CD8-positive, alpha-beta memory T cell (primary cell): ENCODE results near the gene ELOVL3. TPM values are rescaled to one million over a fixed set of nuclear protein-coding genes. Genes with fewer than 3 reads are reported as not detected.
A peak's percentile ranks its signal among the peaks of the same experiment; 100 is the strongest.

ENCODE experiments used
- CTCF ChIA-PET: fragments of 350-600 bp; sonication (Branson Sonifier 250); formaldehyde crosslinking; loops from one replicate; lab custom pipeline; 2021; ENCODE audit warnings: antibody characterized with exemption; lab: Charles Lee
- POLR2A ChIA-PET: fragments of 350-600 bp; sonication (Branson Sonifier 250); formaldehyde crosslinking; loops from one replicate; lab custom pipeline; 2021; ENCODE audit warnings: antibody characterized with exemption; lab: Charles Lee
- DNase-seq, 5 donors: peaks; one replicate each; pipeline versions ENCODE4 v3.0.0 to v3.0.0-alpha.2; 2020 to 2022; ENCODE audit warnings: mixed read lengths in 1 of 5
- H3K27ac ChIP-seq: one replicate; pipeline ENCODE4 v1.7.0; 2013; ENCODE audit warnings: low read depth, mild to moderate bottlenecking, low read length, moderate library complexity
- H3K27me3 ChIP-seq: 2 replicates; pipeline ENCODE4 v1.7.0; 2013; ENCODE audit warnings: low read length, mild to moderate bottlenecking; ENCODE audit not compliant: insufficient read depth, poor library complexity, severe bottlenecking
- H3K36me3 ChIP-seq: 2 replicates; pipeline ENCODE4 v1.7.0; 2013; ENCODE audit warnings: mild to moderate bottlenecking, low read length, moderate library complexity; ENCODE audit not compliant: insufficient read depth
- H3K4me1 ChIP-seq: 2 replicates; pipeline ENCODE4 v1.7.0; 2013; ENCODE audit warnings: mild to moderate bottlenecking, low read length, moderate library complexity; ENCODE audit not compliant: insufficient read depth
- H3K4me3 ChIP-seq: 2 replicates; pipeline ENCODE4 v1.7.0; 2013; ENCODE audit warnings: mild to moderate bottlenecking, low read length
- H3K9me3 ChIP-seq: 2 replicates; pipeline ENCODE4 v1.7.0; 2013; ENCODE audit warnings: mild to moderate bottlenecking, low read length
- H3K27ac Mint-ChIP-seq, 8 donors: one replicate each; pipeline ENCODE4 v1.8.0; 2020 to 2021; ENCODE audit warnings: mixed read lengths in 8 of 8, mild to moderate bottlenecking in 6 of 8, inconsistent platforms in 3 of 8, moderate library complexity in 3 of 8
- H3K27me3 Mint-ChIP-seq, 2 donors: one replicate each; pipeline ENCODE4 v1.8.0; 2020 to 2021; ENCODE audit warnings: mixed read lengths in 2 of 2, mild to moderate bottlenecking in 1 of 2, moderate library complexity in 1 of 2
- H3K36me3 Mint-ChIP-seq, 3 donors: one replicate each; pipeline ENCODE4 v1.8.0; 2020 to 2021; ENCODE audit warnings: mixed read lengths in 3 of 3, inconsistent platforms in 1 of 3, mild to moderate bottlenecking in 1 of 3
- H3K4me1 Mint-ChIP-seq, 3 donors: one replicate each; pipeline ENCODE4 v1.8.0; 2020 to 2021; ENCODE audit warnings: mixed read lengths in 3 of 3, inconsistent platforms in 1 of 3, mild to moderate bottlenecking in 1 of 3
- H3K4me3 Mint-ChIP-seq, 7 donors: one replicate each; pipeline ENCODE4 v1.8.0; 2020 to 2021; ENCODE audit warnings: mixed read lengths in 7 of 7, mild to moderate bottlenecking in 6 of 7, moderate library complexity in 4 of 7, inconsistent platforms in 2 of 7
- H3K9me3 Mint-ChIP-seq, 5 donors: one replicate each; pipeline ENCODE4 v1.8.0; 2020 to 2022; ENCODE audit warnings: mixed read lengths in 5 of 5, mild to moderate bottlenecking in 3 of 5, moderate library complexity in 2 of 5, inconsistent platforms in 1 of 5
- polyA plus RNA-seq: library from polyadenylated mRNA; unstranded; fragments of 300-500 nt; fragmentation: Illumina TruSeq; gene quantifications from one replicate; pipeline ENCODE4 v1.2.3, GENCODE V29; 2021
- total RNA-seq, 2 experiments: library from RNA; stranded (reverse); gene quantifications; one replicate each; pipeline ENCODE4 v1.2.3, GENCODE V29; 2021

The ELOVL3 gene
- total and polyA plus RNA-seq, 3 experiments from 2014 or later, result not detected

GRCh38 chr10:102274062-102274461 lies 48.0 kb downstream of the ELOVL3 start:
- Histone ChIP-seq H3K4me1 (peaks cover 11% of the 10 kb centered on the region), H3K27ac (no peak overlapping the region), H3K36me3 (no peaks in the 10 kb centered on the region), H3K9me3 (no peaks in the 10 kb centered on the region), H3K27me3 (no peaks in the 10 kb centered on the region), H3K4me3 (no peak overlapping the region)
- H3K9me3 Mint-ChIP-seq, result no peaks in the 10 kb centered on the region
- H3K36me3 Mint-ChIP-seq, result peaks cover 0 to 20% (median 4%) of the 10 kb centered on the region in 3 donors
- CTCF ChIA-PET, result no interaction called here
- H3K4me1 Mint-ChIP-seq, result peaks cover 17 to 50% (median 39%) of the 10 kb centered on the region in 3 donors
- DNase-seq, result no peak
- peak overlapping the region in 1 of 8 donors; percentile 32 for H3K27ac Mint-ChIP-seq
- H3K27me3 Mint-ChIP-seq, result no peaks in the 10 kb centered on the region
- POLR2A ChIA-PET, result no interaction called here
- H3K4me3 Mint-ChIP-seq, result no peak overlapping the region

GRCh38 chr10:102275343-102275742 lies 49.2 kb downstream of the ELOVL3 start:
- Histone ChIP-seq H3K27ac (no peak overlapping the region), H3K4me1 (peaks cover 17% of the 10 kb centered on the region), H3K9me3 (no peaks in the 10 kb centered on the region), H3K36me3 (no peaks in the 10 kb centered on the region), H3K27me3 (no peaks in the 10 kb centered on the region), H3K4me3 (no peak overlapping the region)
- peaks cover 0 to 20% (median 2%) of the 10 kb centered on the region in 3 donors for H3K36me3 Mint-ChIP-seq
- H3K9me3 Mint-ChIP-seq, result no peaks in the 10 kb centered on the region
- DNase-seq, result no peak
- no peak overlapping the region for H3K4me3 Mint-ChIP-seq
- ChIA-PET CTCF (no interaction called here), POLR2A (no interaction called here)
- no peak overlapping the region for H3K27ac Mint-ChIP-seq
- H3K4me1 Mint-ChIP-seq, result peaks cover 22 to 56% (median 47%) of the 10 kb centered on the region in 3 donors
- H3K27me3 Mint-ChIP-seq, result no peaks in the 10 kb centered on the region

DNA sequence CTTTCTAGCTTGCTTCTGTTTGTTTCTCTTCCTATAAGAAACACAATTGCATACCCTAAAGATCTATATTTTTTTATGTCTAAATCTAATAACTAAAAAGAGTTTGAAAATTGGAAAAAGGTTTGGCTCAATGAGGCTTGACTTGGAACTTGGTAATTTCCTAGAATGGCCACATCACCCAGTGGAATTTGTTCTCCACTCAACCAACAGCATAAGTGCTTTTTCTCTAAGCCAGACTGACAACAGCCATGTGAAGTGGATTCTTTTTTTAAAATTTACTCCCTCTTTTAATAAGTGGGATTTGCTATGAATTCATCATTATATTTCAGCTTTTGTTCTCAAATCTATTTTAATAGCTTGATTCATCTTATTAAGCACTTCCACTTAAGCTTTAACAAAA lies 53.0 kb downstream of the ELOVL3 start:
- H3K4me1 ChIP-seq, result peaks cover 37% of the 10 kb centered on the region
- POLR2A ChIA-PET, result no interaction called here
- H3K36me3 ChIP-seq, result no peaks in the 10 kb centered on the region
- Mint-ChIP-seq H3K4me3 (no peak overlapping the region), H3K9me3 (no peaks in the 10 kb centered on the region), H3K27me3 (no peaks in the 10 kb centered on the region), H3K4me1 (peaks cover 32 to 54% (median 50%) of the 10 kb centered on the region in 3 donors), H3K36me3 (peaks cover 0 to 23% (median 0%) of the 10 kb centered on the region in 3 donors), H3K27ac (peak overlapping the region in 3 of 8 donors; percentile 23 to 51 (median 50))
- no peak for DNase-seq
- H3K27ac ChIP-seq, result no peak overlapping the region
- no peaks in the 10 kb centered on the region for H3K9me3 ChIP-seq
- CTCF ChIA-PET, result no interaction called here
- H3K27me3 ChIP-seq, result no peaks in the 10 kb centered on the region
- H3K4me3 ChIP-seq, result no peak overlapping the region

Other genes with a start within 250 kb of the ELOVL3 start
- gene ARMH3, start 170.1 kb upstream of the ELOVL3 start, total RNA-seq, result 10 to 100 TPM; 23.1 to 25.7 TPM
- 25.1 TPM for gene ARMH3, start 170.1 kb upstream of the ELOVL3 start, polyA plus RNA-seq
- gene HPS6, start 160.9 kb upstream of the ELOVL3 start, total RNA-seq, result 10 to 100 TPM; 25.3 to 27.0 TPM
- gene HPS6, start 160.9 kb upstream of the ELOVL3 start, polyA plus RNA-seq, result 30.4 TPM
- 10 to 100 TPM; 64.3 to 64.8 TPM for gene LDB1, start 105.9 kb upstream of the ELOVL3 start, total RNA-seq
- 36.0 TPM for gene LDB1, start 105.9 kb upstream of the ELOVL3 start, polyA plus RNA-seq
- gene PPRC1, start 93.3 kb upstream of the ELOVL3 start, total RNA-seq, result 100 to 1,000 TPM; 105 to 106 TPM
- 20.7 TPM for gene PPRC1, start 93.3 kb upstream of the ELOVL3 start, polyA plus RNA-seq
- 100 to 1,000 TPM; 304 to 330 TPM for gene NOLC1, start 73.9 kb upstream of the ELOVL3 start, total RNA-seq
- 76.6 TPM for gene NOLC1, start 73.9 kb upstream of the ELOVL3 start, polyA plus RNA-seq
- gene PITX3, start 15.2 kb downstream of the ELOVL3 start, total RNA-seq, result not detected
- gene PITX3, start 15.2 kb downstream of the ELOVL3 start, polyA plus RNA-seq, result not detected
- 10 to 100 TPM; 38.7 to 39.2 TPM for gene GBF1, start 19.2 kb downstream of the ELOVL3 start, total RNA-seq
- 21.6 TPM for gene GBF1, start 19.2 kb downstream of the ELOVL3 start, polyA plus RNA-seq
- gene NFKB2, start 169.4 kb downstream of the ELOVL3 start, total RNA-seq, result 100 to 1,000 TPM; 323 to 324 TPM
- gene NFKB2, start 169.4 kb downstream of the ELOVL3 start, polyA plus RNA-seq, result 14.0 TPM
- gene PSD, start 192.5 kb downstream of the ELOVL3 start, total RNA-seq, result 1 to 10 TPM; 2.5 to 3.2 TPM
- gene PSD, start 192.5 kb downstream of the ELOVL3 start, polyA plus RNA-seq, result 1.9 TPM
- 10 to 100 TPM; 13.5 to 16.3 TPM for gene FBXL15, start 194.5 kb downstream of the ELOVL3 start, total RNA-seq
- gene FBXL15, start 194.5 kb downstream of the ELOVL3 start, polyA plus RNA-seq, result 33.4 TPM
- 10 to 100 TPM; 62.4 to 64.8 TPM for gene CUEDC2, start 206.3 kb downstream of the ELOVL3 start, total RNA-seq
- 61.7 TPM for gene CUEDC2, start 206.3 kb downstream of the ELOVL3 start, polyA plus RNA-seq
- gene C10orf95, start 225.2 kb downstream of the ELOVL3 start, total RNA-seq, result under 1 TPM; 0.57 to 0.62 TPM
- gene C10orf95, start 225.2 kb downstream of the ELOVL3 start, polyA plus RNA-seq, result 0.70 TPM